Measurements from ENCODE around the gene PHF1.

The PHF1 gene

DNA sequence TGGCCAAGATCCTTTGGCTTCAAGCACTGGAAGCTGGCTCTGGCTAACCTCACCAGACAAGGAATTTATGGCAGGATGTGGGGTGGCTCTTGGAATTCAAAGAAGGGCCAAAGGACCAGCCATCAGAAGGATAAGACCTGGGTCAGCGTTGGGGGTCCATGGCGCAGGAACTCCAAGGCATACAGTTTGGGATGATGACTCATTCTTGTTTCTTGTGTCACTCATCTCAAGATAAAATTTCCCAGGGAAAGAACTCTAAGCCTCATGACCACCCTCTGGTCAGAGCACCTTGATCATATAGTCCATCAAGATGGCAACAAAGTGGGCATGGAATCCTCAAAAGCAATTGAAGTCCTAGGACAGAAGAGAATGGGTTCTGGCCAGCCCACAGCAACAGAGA, 48.4 kb downstream of the PHF1 start:
- no peak for DNase-seq

All from T1000 (cell line).